OCI-LY7 (cell line): Measurements from ENCODE around the gene PIK3IP1. TPM values are rescaled to one million over a fixed set of nuclear protein-coding genes. Genes with fewer than 3 reads are reported as not detected.

Experiments used
- BruUV-seq: library from RNA; stranded (reverse); fragments of 400-500 nt; replicated peaks from 2 replicates; lab custom pipeline; 2021; lab: Mats Ljungman, UMichigan
- CTCF ChIA-PET: fragments of 300-600 bp; sonication (Branson Sonifier 250); formaldehyde crosslinking; loops from one replicate; lab custom pipeline; 2022; ENCODE audit warnings: antibody characterized with exemption; ENCODE audit not compliant: unreplicated experiment; lab: Charles Lee
- POLR2A ChIA-PET: fragments of 300-600 bp; sonication (Branson Sonifier 250); formaldehyde crosslinking; loops from one replicate; lab custom pipeline; 2022; ENCODE audit warnings: antibody characterized with exemption; lab: Charles Lee
- DNase-seq: peaks from one replicate; pipeline ENCODE4 v3.0.0-alpha.2; 2015; ENCODE audit warnings: low spot score
- H2AFZ ChIP-seq: fragments of 200-600 bp; sonication (generic), shearing (Covaris generic); 2 replicates; pipeline ENCODE4 v1.6.1; 2014; ENCODE audit warnings: mild to moderate bottlenecking, antibody characterized with exemption, low read length, moderate library complexity
- H3K27ac ChIP-seq: fragments of 200-600 bp; sonication (generic); 2 replicates; pipeline ENCODE4 v1.5.1; 2014; ENCODE audit warnings: mixed run types, low read depth, mild to moderate bottlenecking, moderate library complexity, low read length, inconsistent platforms; ENCODE audit not compliant: poor library complexity, severe bottlenecking
- H3K36me3 ChIP-seq: fragments of 200-600 bp; sonication (generic); 2 replicates; pipeline ENCODE4 v1.6.1; 2014; ENCODE audit warnings: mild to moderate bottlenecking, antibody characterized with exemption, low read length, moderate library complexity, mixed read lengths; ENCODE audit not compliant: insufficient read depth
- H3K4me1 ChIP-seq: fragments of 200-600 bp; sonication (generic); 2 replicates; pipeline ENCODE4 v1.5.1; 2014; ENCODE audit warnings: mild to moderate bottlenecking, low read length; ENCODE audit not compliant: insufficient read depth, poor library complexity, severe bottlenecking
- H3K4me2 ChIP-seq: fragments of 200-600 bp; sonication (generic); 2 replicates; pipeline ENCODE4 v1.6.1; 2014; ENCODE audit warnings: mild to moderate bottlenecking, low read length
- H3K4me3 ChIP-seq: fragments of 200-600 bp; sonication (generic); 2 replicates; pipeline ENCODE4 v1.5.1; 2014; ENCODE audit warnings: mild to moderate bottlenecking, low read depth, low read length; ENCODE audit not compliant: poor library complexity, severe bottlenecking
- H3K79me2 ChIP-seq: fragments of 200-600 bp; sonication (generic); 2 replicates; pipeline ENCODE4 v1.6.1; 2016; ENCODE audit warnings: low read depth, mild to moderate bottlenecking, low read length, moderate library complexity, mixed read lengths; ENCODE audit not compliant: insufficient read depth
- H3K9me2 ChIP-seq: fragments of 200-600 bp; sonication (generic); 2 replicates; pipeline ENCODE4 v1.6.1; 2016; ENCODE audit warnings: mild to moderate bottlenecking, low read length, mixed read lengths; ENCODE audit not compliant: insufficient read depth
- H3K9me3 ChIP-seq: fragments of 200-600 bp; sonication (generic); 2 replicates; pipeline ENCODE4 v1.6.1; 2014; ENCODE audit warnings: mild to moderate bottlenecking, mixed run types, low read length, mixed read lengths
- H4K20me1 ChIP-seq: fragments of 200-600 bp; sonication (generic); 2 replicates; pipeline ENCODE4 v1.6.1; 2014; ENCODE audit warnings: mild to moderate bottlenecking, antibody characterized with exemption, low read length, moderate library complexity, mixed read lengths; ENCODE audit not compliant: insufficient read depth
- CTCF ChIP-seq: fragments of 200-600 bp; sonication (generic); conservative IDR thresholded peaks from 2 replicates; pipeline ENCODE4 v1.5.1; 2014; ENCODE audit warnings: mild to moderate bottlenecking, antibody characterized with exemption, low read length, moderate library complexity, mixed read lengths
- EZH2phosphoT487 ChIP-seq: fragments of 200-600 bp; sonication (generic); IDR thresholded peaks from 2 replicates; pipeline ENCODE4 v1.6.1; 2018; ENCODE audit warnings: low read depth, borderline replicate concordance, mild to moderate bottlenecking, mixed run types, antibody characterized with exemption, low read length, moderate library complexity, mixed read lengths
- intact Hi-C: fragments of 100-400 bp; cut with micrococcal nuclease; formaldehyde crosslinking; loops from one replicate; pipeline ENCODE4 v1.10.0; 2022; ENCODE audit not compliant: unreplicated experiment
- total RNA-seq, 2 experiments: library from RNA; depleted of rRNA in 1 of 2; stranded (reverse); fragments of >200 nt in 1 of 2; shearing (Covaris generic) in 1 of 2; gene quantifications; 2 replicates each; pipeline ENCODE4 v1.2.3, GENCODE V29; 2014 to 2022

Gene PIK3IP1
- total RNA-seq, 2 experiments from 2014 or later = 17.1 to 20.4 TPM

GRCh38 chr22:31278626-31279326, 13.5 kb downstream of the PIK3IP1 start:
- ChIA-PET CTCF (no interaction called here), POLR2A (no interaction called here)
- TF ChIP-seq EZH2phosphoT487 (no peak), CTCF (no peak)
- Histone ChIP-seq H3K4me1 (no peaks in the 10 kb centered on the region), H3K36me3 (peaks cover 64% of the 10 kb centered on the region), H3K9me3 (no peaks in the 10 kb centered on the region), H3K79me2 (no peaks in the 10 kb centered on the region), H4K20me1 (no peaks in the 10 kb centered on the region), H3K4me3 (no peak overlapping the region), H3K27ac (no peak overlapping the region), H3K9me2 (no peaks in the 10 kb centered on the region), H3K4me2 (no peak overlapping the region), H2AFZ (no peak overlapping the region)
- no TSS peak for BruUV-seq
- intact Hi-C loops = no loop called here
- no peak for DNase-seq

- ChIA-PET POLR2A (no interaction called here), CTCF (no interaction called here)
- H3K4me3 ChIP-seq = no peak overlapping the region
- TF ChIP-seq EZH2phosphoT487 = no peak
- no peak for TF ChIP-seq CTCF
- no peak overlapping the region for H3K4me2 ChIP-seq
- H3K79me2 ChIP-seq = no peaks in the 10 kb centered on the region
- H3K36me3 ChIP-seq = peaks cover 69% of the 10 kb centered on the region
- intact Hi-C loops = no loop called here
- H3K9me2 ChIP-seq = no peaks in the 10 kb centered on the region
- no peak for DNase-seq
- BruUV-seq = no TSS peak
- H3K4me1 ChIP-seq = no peaks in the 10 kb centered on the region
- H3K27ac ChIP-seq = no peak overlapping the region
- no peaks in the 10 kb centered on the region for H4K20me1 ChIP-seq
- H2AFZ ChIP-seq = no peak overlapping the region
- H3K9me3 ChIP-seq = no peaks in the 10 kb centered on the region
These were observed 14.1 kb downstream of the PIK3IP1 start for GRCh38 chr22:31278151-31278621.

- Histone ChIP-seq H3K79me2 (no peaks in the 10 kb centered on the region), H4K20me1 (no peaks in the 10 kb centered on the region), H2AFZ (no peak overlapping the region), H3K36me3 (peaks cover 69% of the 10 kb centered on the region), H3K4me1 (no peaks in the 10 kb centered on the region), H3K9me3 (no peaks in the 10 kb centered on the region), H3K4me2 (no peak overlapping the region), H3K4me3 (no peak overlapping the region), H3K9me2 (no peaks in the 10 kb centered on the region), H3K27ac (no peak overlapping the region)
- TF ChIP-seq EZH2phosphoT487 (no peak), CTCF (no peak)
- intact Hi-C loops = no loop called here
- BruUV-seq = no TSS peak
- ChIA-PET POLR2A (no interaction called here), CTCF (no interaction called here)
- no peak for DNase-seq
These were observed 14.5 kb downstream of the PIK3IP1 start for GRCh38 chr22:31277741-31278140.
